ENCODE measurements around the gene CHURC1.
A peak's percentile ranks its signal among the peaks of the same experiment; 100 is the strongest.

CHURC1 gene

GRCh38 chr14:64914237-64915028 is at the start of gene CHURC1:
TSS of gene CHURC1 (plus strand) at chr14:64914455. CDS start at chr14:64914496, 41 bp downstream.
- DNase-seq (ENCODE audit: low read depth, low spot score) = peak; percentile 94

DNA sequence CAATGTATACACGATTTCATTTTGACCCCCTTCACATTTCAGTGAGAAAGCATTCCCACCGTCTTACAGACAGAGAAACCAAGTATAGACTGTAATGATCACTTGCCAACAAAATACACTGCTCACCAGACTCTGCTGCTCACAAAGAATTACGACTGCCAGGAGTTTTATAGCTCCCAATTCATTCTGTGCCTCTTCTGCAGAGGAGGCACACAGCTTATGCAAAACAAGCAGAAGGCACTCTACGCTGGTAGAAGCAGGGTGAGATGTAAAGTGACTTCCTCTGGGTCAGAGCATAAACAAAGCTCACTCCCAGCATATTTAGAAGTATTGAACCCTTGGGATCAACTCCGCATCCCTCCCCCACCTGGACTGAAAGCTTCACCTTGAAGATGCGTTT is 49.1 kb upstream of the CHURC1 start:
- DNase-seq (ENCODE audit: low read depth, low spot score) = no peak

- no peak for DNase-seq (ENCODE audit: low read depth, low spot score)
Observed at GRCh38 chr14:64865992-64866391, 48.3 kb upstream of the CHURC1 start.

GRCh38 chr14:64867182-64867581 is 47.1 kb upstream of the CHURC1 start:
- no peak for DNase-seq (ENCODE audit: low read depth, low spot score)

DNA sequence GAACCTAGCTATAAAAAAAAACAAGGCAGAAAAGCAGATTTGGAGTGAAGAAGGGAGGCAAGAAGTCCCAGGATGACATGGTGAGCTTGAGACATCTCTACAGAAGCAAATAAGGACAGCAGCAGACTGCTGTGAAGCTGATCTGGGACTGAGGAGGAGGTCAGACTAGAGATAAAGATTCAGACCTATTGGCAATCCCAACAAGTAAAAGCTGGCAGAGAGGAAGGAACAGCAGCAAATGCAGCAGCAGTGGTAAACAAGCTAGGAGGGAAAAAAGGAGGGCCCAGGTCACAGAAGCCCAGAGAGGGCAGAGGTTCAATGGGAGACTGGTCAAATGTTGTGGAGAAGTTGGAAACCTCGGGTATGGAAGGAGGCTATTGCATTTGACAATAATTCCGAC is 45.9 kb upstream of the CHURC1 start:
- no peak for DNase-seq (ENCODE audit: low read depth, low spot score)

DNA sequence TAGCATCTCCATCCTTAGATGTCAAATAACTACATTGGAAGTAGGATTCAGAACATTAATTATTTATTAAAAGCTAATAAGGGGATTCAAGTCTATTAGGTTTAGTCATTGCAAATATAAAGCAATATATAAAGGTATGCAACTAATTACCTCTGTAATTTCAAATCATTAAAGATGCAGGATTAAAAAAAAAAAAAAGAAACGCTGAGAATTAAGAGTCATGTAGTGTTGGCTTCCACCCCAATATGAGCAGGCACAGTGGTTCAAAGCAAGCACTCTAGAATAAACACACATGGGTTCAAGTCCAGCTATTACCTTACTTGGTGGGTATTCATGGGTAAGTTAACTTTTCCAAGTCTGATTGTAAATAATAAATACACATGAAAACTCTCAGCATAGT is 45.4 kb upstream of the CHURC1 start:
- no peak for DNase-seq (ENCODE audit: low read depth, low spot score)

DNA sequence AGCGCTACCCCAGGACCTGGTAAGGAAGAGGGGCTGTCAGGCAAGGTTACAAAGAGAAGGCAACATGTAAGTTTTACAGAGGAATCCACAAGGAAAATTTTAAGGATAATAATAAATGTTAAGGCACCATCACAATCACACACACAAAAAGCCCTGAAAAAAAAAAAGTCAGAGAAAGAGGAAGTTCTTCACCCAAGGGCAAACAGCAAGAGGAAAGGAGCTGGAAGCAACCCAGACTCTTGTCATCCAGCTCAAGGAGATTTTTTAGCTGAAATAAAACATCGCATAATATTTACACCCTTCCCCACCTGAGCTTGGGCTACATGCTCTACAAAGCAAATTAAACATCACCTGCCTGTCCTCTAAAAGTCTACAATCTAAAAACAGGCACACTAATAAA is 44.1 kb upstream of the CHURC1 start:
- DNase-seq (ENCODE audit: low read depth, low spot score) = no peak

DNA sequence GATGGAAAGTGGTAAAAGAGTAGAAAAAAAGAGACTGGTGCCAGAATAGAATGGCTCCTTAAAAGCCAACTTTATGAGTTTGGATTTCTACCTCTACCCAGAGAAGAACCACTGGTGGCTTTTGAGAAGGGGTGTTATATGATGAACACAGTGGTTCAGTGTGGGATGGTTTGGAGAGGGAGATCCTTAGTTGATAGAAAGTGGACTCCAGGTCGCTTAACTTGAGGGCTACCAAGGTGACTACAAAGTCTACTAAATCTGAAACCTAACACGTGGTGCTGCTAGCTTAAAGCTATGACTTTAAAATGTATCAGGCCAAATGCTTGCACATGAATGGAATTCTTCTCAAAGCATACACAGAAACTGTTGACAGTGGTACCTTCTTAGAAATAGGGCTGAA is 42.9 kb upstream of the CHURC1 start:
- no peak for DNase-seq (ENCODE audit: low read depth, low spot score)

GRCh38 chr14:64873506-64874219 is 40.6 kb upstream of the CHURC1 start:
- DNase-seq (ENCODE audit: low read depth, low spot score) = no peak

GRCh38 chr14:64875350-64875749 is 38.9 kb upstream of the CHURC1 start:
- no peak for DNase-seq (ENCODE audit: low read depth, low spot score)

DNA sequence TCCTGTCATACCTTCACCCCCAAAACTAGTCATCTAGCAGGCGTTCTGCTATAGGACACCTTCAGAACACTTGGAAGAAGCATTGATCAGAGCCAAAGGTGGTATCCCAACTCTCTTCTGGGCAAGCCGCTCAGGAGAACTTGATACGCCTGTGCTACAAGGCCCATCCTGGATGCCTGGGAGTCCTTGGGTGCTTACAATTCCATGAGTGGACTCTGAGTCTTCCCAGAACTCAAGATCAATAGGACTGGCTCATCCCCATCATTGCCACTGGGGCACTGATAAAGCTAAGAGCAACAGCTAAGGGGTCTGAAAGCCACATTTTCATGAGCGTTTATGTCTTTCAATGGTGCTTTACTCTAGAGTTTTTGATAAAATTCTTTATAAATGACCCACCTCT is 36.4 kb upstream of the CHURC1 start:
- DNase-seq (ENCODE audit: low read depth, low spot score) = no peak

- DNase-seq (ENCODE audit: low read depth, low spot score) = no peak
Observed at GRCh38 chr14:64878837-64879634, 35.2 kb upstream of the CHURC1 start.

GRCh38 chr14:64879635-64880220 is 34.5 kb upstream of the CHURC1 start, which contains the start of gene SPTB:
TSS of gene SPTB (minus strand) at chr14:64879907. CDS start at chr14:64823094, 56,813 bp downstream.
- peak; percentile 19 for DNase-seq (ENCODE audit: low read depth, low spot score)

DNA sequence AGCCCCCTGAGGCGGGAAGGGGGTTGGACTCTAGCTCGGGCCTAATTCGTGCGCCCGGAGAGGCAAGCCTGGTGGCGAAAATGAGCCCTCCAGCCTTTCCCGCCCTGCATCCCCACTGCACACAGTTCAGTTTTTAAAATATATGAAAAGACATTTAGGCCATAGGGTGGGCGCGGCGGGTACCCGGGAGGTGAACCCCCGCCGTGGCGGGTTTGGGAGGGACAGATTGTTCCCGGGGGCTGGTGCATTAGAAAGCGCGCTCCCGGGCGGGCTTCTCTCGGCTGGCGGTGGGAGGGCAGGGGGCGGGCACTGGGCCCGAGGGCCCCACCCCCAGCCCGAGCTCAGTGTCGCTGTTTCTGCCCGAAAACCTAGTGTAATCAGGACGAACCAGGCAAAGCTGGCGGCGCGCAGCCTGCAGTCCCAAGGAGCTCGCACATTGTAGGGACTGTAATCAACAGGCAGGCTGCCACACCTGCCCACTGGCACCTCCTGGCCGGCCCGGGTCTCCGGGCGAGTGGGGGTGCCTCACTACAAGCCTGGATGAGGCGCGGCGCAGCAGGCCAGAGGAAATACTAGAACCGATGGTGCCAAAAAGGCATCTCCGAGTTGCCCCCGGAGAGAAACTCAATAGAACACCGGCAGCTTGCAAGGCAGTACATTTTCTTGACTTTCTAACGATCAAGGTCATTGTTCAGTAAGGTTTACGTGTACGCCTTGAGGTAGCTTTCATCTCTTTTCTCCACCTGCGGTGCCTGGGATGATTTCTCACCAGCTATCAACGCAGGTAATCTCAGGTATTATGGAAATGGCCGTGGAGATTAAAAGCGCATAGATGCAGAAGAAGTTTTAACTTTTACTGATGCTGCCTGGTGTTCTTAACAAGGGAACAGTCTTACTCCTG is 33.8 kb upstream of the CHURC1 start:
- DNase-seq (ENCODE audit: low read depth, low spot score) = peak; percentile 24

DNA sequence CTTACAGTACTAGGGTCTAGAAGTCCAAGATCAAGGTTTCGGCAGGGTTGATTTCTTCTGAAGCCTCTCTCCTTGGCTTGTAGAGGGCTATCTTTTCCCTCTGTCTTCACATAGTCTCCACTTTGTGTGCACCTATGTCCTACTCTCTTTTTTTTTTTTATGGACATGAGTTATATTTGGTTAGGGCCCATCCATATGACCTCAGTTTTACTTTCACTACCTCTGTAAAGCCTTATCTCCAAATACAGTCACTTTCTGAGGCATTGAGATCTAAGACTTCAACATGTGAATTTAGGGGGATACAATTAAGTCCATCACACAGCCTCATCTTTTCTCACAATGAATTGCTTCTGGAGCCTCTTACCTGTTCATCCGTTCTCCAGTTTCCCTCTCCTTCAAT is 28.7 kb upstream of the CHURC1 start:
- no peak for DNase-seq (ENCODE audit: low read depth, low spot score)

DNA sequence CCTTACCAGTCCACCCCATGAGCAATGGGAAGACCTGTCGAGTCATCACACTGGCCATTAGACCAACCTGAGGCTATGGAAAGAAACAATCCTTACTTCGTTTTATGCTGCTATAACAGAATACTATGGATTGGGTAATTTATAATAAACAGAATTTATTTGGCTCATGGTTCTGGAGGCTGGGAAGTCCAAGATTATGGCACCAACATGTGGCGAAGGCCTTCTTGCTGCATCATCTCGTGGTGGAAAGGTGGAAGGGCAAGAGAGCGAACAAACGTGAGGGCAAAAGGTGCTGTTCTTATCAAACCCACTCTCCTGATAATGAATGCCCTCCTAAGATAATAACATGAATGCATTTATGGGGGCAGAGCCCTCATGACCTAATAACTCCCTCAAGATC is 24.9 kb upstream of the CHURC1 start:
- no peak for DNase-seq (ENCODE audit: low read depth, low spot score)

- no peak for DNase-seq (ENCODE audit: low read depth, low spot score)
Observed at GRCh38 chr14:64891173-64891838, 22.9 kb upstream of the CHURC1 start.

- DNase-seq (ENCODE audit: low read depth, low spot score) = no peak
Observed at GRCh38 chr14:64891839-64892375, 22.3 kb upstream of the CHURC1 start.

- DNase-seq (ENCODE audit: low read depth, low spot score) = no peak
Observed at GRCh38 chr14:64899958-64900357, 14.3 kb upstream of the CHURC1 start.

GRCh38 chr14:64906022-64906421 is 8.2 kb upstream of the CHURC1 start:
- no peak for DNase-seq (ENCODE audit: low read depth, low spot score)

Measured in activated naive CD8-positive, alpha-beta T cell treated with anti-CD3 and anti-CD28 coated beads, Interleukin-2, amount 50 U/mL, for 16 hours (primary cell).